SK-N-SH (cell line): ENCODE measurements around the gene RECK. TPM values are rescaled to one million over a fixed set of nuclear protein-coding genes. Genes with fewer than 3 reads are reported as not detected.

ENCODE experiments used
- CTCF ChIA-PET: fragments of 300-600, 350-600 bp; formaldehyde crosslinking; extraction: SDS; loops from one replicate; lab custom pipeline; 2021; lab: Yijun Ruan, JAX
- POLR2A ChIA-PET: fragments of 350-600 bp; sonication (Branson Sonifier 250); formaldehyde crosslinking; extraction: SDS; loops from one replicate; lab custom pipeline; 2020; ENCODE audit warnings: antibody characterized with exemption, inconsistent platforms; lab: Yijun Ruan, JAX
- DNase-seq: peaks from one replicate; pipeline ENCODE4 v3.0.0; 2012
- H2AFZ ChIP-seq: fragments of 200-600 bp; sonication (generic); 2 replicates; pipeline ENCODE4 v1.8.1; 2016; ENCODE audit warnings: antibody characterized with exemption, mild to moderate bottlenecking, low read depth
- H3F3A ChIP-seq: fragments of 200-600 bp; sonication (generic); replicated peaks from 2 replicates; pipeline ENCODE3; 2016; ENCODE audit warnings: antibody characterized with exemption, mild to moderate bottlenecking; ENCODE audit not compliant: insufficient read depth
- H3K27ac ChIP-seq, 2 experiments: fragments of 200-500 bp in 1 of 2; fragments of 200-600 bp in 1 of 2; sonication (Bioruptor generic) in 1 of 2; sonication (generic), shearing (Covaris generic) in 1 of 2; 2 replicates each; pipeline versions ENCODE4 v1.5.1 to v1.6.1; 2014 to 2016; ENCODE audit warnings: low read depth in 2 of 2, inconsistent platforms in 1 of 2, low read length in 1 of 2, mild to moderate bottlenecking in 1 of 2, mixed read lengths in 1 of 2
- H3K27me3 ChIP-seq: fragments of 200-600 bp; sonication (generic), shearing (Covaris generic); 2 replicates; pipeline ENCODE4 v1.6.1; 2016; ENCODE audit warnings: mixed run types; ENCODE audit not compliant: insufficient read depth
- H3K36me3 ChIP-seq, 2 experiments: fragments of 200-500 bp in 1 of 2; fragments of 200-600 bp in 1 of 2; sonication (Bioruptor generic) in 1 of 2; sonication (generic) in 1 of 2; replicated peaks in 1 of 2; 2 replicates each; pipeline versions ENCODE3 to v1.5.1; 2014 to 2016; ENCODE audit warnings: low read length in 1 of 2, mild to moderate bottlenecking in 1 of 2; ENCODE audit not compliant: insufficient read depth in 2 of 2, control insufficient read depth in 1 of 2
- H3K4me1 ChIP-seq, 2 experiments: fragments of 200-500 bp in 1 of 2; fragments of 200-600 bp in 1 of 2; sonication (Bioruptor generic) in 1 of 2; sonication (generic), shearing (Covaris generic) in 1 of 2; 2 replicates each; pipeline versions ENCODE4 v1.5.1 to v1.6.1; 2014 to 2016; ENCODE audit warnings: low read depth in 1 of 2, low read length in 1 of 2, mixed run types in 1 of 2; ENCODE audit not compliant: insufficient read depth in 2 of 2, control insufficient read depth in 1 of 2
- H3K4me2 ChIP-seq: fragments of 200-600 bp; sonication (generic), shearing (Covaris generic); 2 replicates; pipeline ENCODE4 v1.6.1; 2017; ENCODE audit warnings: mixed run types
- H3K4me3 ChIP-seq, 2 experiments: fragments of 200-500 bp in 1 of 2; fragments of 200-600 bp in 1 of 2; sonication (Bioruptor generic) in 1 of 2; sonication (generic), shearing (Covaris generic) in 1 of 2; 2 replicates each; pipeline versions ENCODE4 v1.5.1 to v1.8.1; 2014 to 2016; ENCODE audit warnings: low read depth in 2 of 2, inconsistent platforms in 1 of 2, low read length in 1 of 2, mild to moderate bottlenecking in 1 of 2, mixed read lengths in 1 of 2, moderate library complexity in 1 of 2
- H3K79me2 ChIP-seq: fragments of 200-600 bp; sonication (generic); 2 replicates; pipeline ENCODE4 v1.8.1; 2017; ENCODE audit warnings: mild to moderate bottlenecking; ENCODE audit not compliant: insufficient read depth
- H3K9ac ChIP-seq: fragments of 200-600 bp; sonication (generic); 2 replicates; pipeline ENCODE4 v1.6.1; 2017; ENCODE audit warnings: mixed run types
- H3K9me2 ChIP-seq: fragments of 200-600 bp; sonication (generic); 2 replicates; pipeline ENCODE4 v1.6.1; 2017; ENCODE audit warnings: mixed run types
- H3K9me3 ChIP-seq: fragments of 200-600 bp; sonication (generic); 2 replicates; pipeline ENCODE4 v1.6.1; 2017; ENCODE audit warnings: mixed run types, mild to moderate bottlenecking, moderate library complexity
- H4K20me1 ChIP-seq: fragments of 200-600 bp; sonication (generic); 2 replicates; pipeline ENCODE4 v1.6.1; 2017; ENCODE audit warnings: mild to moderate bottlenecking, mixed run types; ENCODE audit not compliant: insufficient read depth
- ELF1 ChIP-seq: IDR thresholded peaks from 2 replicates; pipeline ENCODE4 v1.4.0; 2012
- FOSL2 ChIP-seq: IDR thresholded peaks from 2 replicates; pipeline ENCODE4 v1.4.0; 2012; ENCODE audit warnings: low read depth, mild to moderate bottlenecking, moderate library complexity, borderline replicate concordance
- FOXM1 ChIP-seq: IDR thresholded peaks from 2 replicates; pipeline ENCODE4 v1.4.0; 2012; ENCODE audit warnings: low read depth, mild to moderate bottlenecking
- GATA2 ChIP-seq: sonication (generic); formaldehyde crosslinking; IDR thresholded peaks from 2 replicates; pipeline ENCODE4 v1.5.0; 2020; ENCODE audit warnings: mild to moderate bottlenecking, missing genetic modification reagents
- IRF3 ChIP-seq: fragments of 150-350 bp; IDR thresholded peaks from 2 replicates; pipeline ENCODE4 v1.6.1; 2016; ENCODE audit warnings: mild to moderate bottlenecking, low read depth, low read length
- MEF2A ChIP-seq: IDR thresholded peaks from 2 replicates; pipeline ENCODE4 v1.4.0; 2012; ENCODE audit warnings: low read depth, borderline replicate concordance
- NFIC ChIP-seq: IDR thresholded peaks from 2 replicates; pipeline ENCODE4 v1.4.0; 2012; ENCODE audit warnings: borderline replicate concordance
- POLR2AphosphoS5 ChIP-seq: IDR thresholded peaks from 2 replicates; pipeline ENCODE4 v1.6.1; 2012; ENCODE audit warnings: low read depth, low read length
- RAD21 ChIP-seq: IDR thresholded peaks from 2 replicates; pipeline ENCODE4 v1.6.1; 2012; ENCODE audit warnings: mild to moderate bottlenecking, low read length
- REST ChIP-seq: IDR thresholded peaks from 2 replicates; pipeline ENCODE4 v1.6.1; 2012; ENCODE audit warnings: mild to moderate bottlenecking, low read depth, low read length, moderate library complexity
- SIN3A ChIP-seq: IDR thresholded peaks from 2 replicates; pipeline ENCODE4 v1.6.1; 2012; ENCODE audit warnings: low read depth, mild to moderate bottlenecking, low read length, moderate library complexity, borderline replicate concordance
- SMC3 ChIP-seq: IDR thresholded peaks from 2 replicates; pipeline ENCODE4 v1.6.1; 2012; ENCODE audit warnings: low read depth, low read length, improper control_type of control experiment
- TCF12 ChIP-seq: IDR thresholded peaks from 2 replicates; pipeline ENCODE4 v1.4.0; 2012
- USF2 ChIP-seq: fragments of 150-350 bp; IDR thresholded peaks from 2 replicates; pipeline ENCODE4 v1.6.1; 2017; ENCODE audit warnings: antibody characterized with exemption, low read length, low read depth, borderline replicate concordance
- ZBTB33 ChIP-seq: IDR thresholded peaks from 2 replicates; pipeline ENCODE4 v1.4.0; 2012; ENCODE audit warnings: low read depth, borderline replicate concordance
- WGBS: methylation state at CpG from one replicate; pipeline ENCODE4 v1.1.6; 2017; ENCODE audit warnings: low lambda C conversion rate; 5-methylcytosine and 5-hydroxymethylcytosine counted together
- polyA plus RNA-seq, 3 experiments: library from polyadenylated mRNA; depleted of rRNA; stranded (reverse); fragments of >200 nt; gene quantifications; 2 replicates each; pipeline ENCODE4 v1.2.3, GENCODE V29; 2012

The RECK gene
- polyA plus RNA-seq, 1 of the 3 experiments (the other 2 are of a cell fraction): 22.8 TPM

- TF ChIP-seq SIN3A: no peak
- no peak for TF ChIP-seq NFIC
Observed at GRCh38 chr9:36141761-36142160, 105.0 kb downstream of the RECK start (continued).

GRCh38 chr9:36142510-36143244 is 106.0 kb downstream of the RECK start:
- POLR2A ChIA-PET: no interaction called here
- H3F3A ChIP-seq: peaks cover 7% of the 10 kb centered on the region
- no peaks in the 10 kb centered on the region for H3K27me3 ChIP-seq
- H3K4me2 ChIP-seq: no peak overlapping the region
- H3K36me3 ChIP-seq: peaks cover 0 to 23% of the 10 kb centered on the region in 2 experiments
- no peaks in the 10 kb centered on the region for H3K9me3 ChIP-seq
- TF ChIP-seq IRF3 (no peak), USF2 (no peak), MEF2A (no peak), ELF1 (no peak)
- H3K9ac ChIP-seq: no peak overlapping the region
- H4K20me1 ChIP-seq: peaks cover 8% of the 10 kb centered on the region
- peaks cover 1 to 14% of the 10 kb centered on the region in 2 experiments; a peak in 2 of 4 replicates for H3K4me1 ChIP-seq
- H3K4me3 ChIP-seq: no peak overlapping the region
- no peak for DNase-seq
- H3K79me2 ChIP-seq: peaks cover 41% of the 10 kb centered on the region
- no peak overlapping the region for H3K27ac ChIP-seq
- CTCF ChIA-PET: interaction anchor here (0.6 to 8.1 kb wide), 2 partner anchors 24 to 187 kb away, joined by 3 to 113 read pairs; partner anchors contain the start of gene CCIN
- whole genome bisulfite sequencing: 88% methylated on average over 11 of the region's 12 CpGs
- no peaks in the 10 kb centered on the region for H3K9me2 ChIP-seq
- no peak overlapping the region for H2AFZ ChIP-seq

- no peak overlapping the region for H3K9ac ChIP-seq
- TF ChIP-seq REST (no peak), ZBTB33 (no peak), FOSL2 (no peak), TCF12 (no peak), SMC3 (no peak), FOXM1 (no peak), RAD21 (no peak), ELF1 (no peak), POLR2AphosphoS5 (no peak), GATA2 (no peak)
- peaks cover 7 to 13% of the 10 kb centered on the region in 2 experiments; a peak in 3 of 4 replicates for H3K4me1 ChIP-seq
- peaks cover 0 to 23% of the 10 kb centered on the region in 2 experiments for H3K36me3 ChIP-seq
- CTCF ChIA-PET: interaction anchor here (0.6 to 8.1 kb wide), 3 partner anchors 23 to 186 kb away, joined by 3 to 113 read pairs (median 14); partner anchors contain the start of gene CCIN
- no peak overlapping the region for H2AFZ ChIP-seq
- H3K9me3 ChIP-seq: no peaks in the 10 kb centered on the region
- POLR2A ChIA-PET: no interaction called here
- no peak overlapping the region for H3K27ac ChIP-seq
- H3K9me2 ChIP-seq: no peaks in the 10 kb centered on the region
- DNase-seq: no peak
- 91% methylated on average over 13 of the region's 13 CpGs for WGBS
- peaks cover 35% of the 10 kb centered on the region; the same call in 1 of the 2 replicates for H3K79me2 ChIP-seq
- no peak overlapping the region for H3K4me3 ChIP-seq
- H3K4me2 ChIP-seq: no peak overlapping the region
- H4K20me1 ChIP-seq: peaks cover 3% of the 10 kb centered on the region
- H3K27me3 ChIP-seq: no peaks in the 10 kb centered on the region
- peaks cover 12% of the 10 kb centered on the region for H3F3A ChIP-seq
Observed at GRCh38 chr9:36143245-36143641, 106.5 kb downstream of the RECK start.
